B cell (primary cell): ENCODE results near the gene IPO8.

Source experiments
- EZH2 ChIP-seq: IDR thresholded peaks from 2 replicates; pipeline ENCODE4 v1.6.1; 2012; ENCODE audit warnings: borderline replicate concordance, low read depth, mild to moderate bottlenecking, moderate library complexity, low read length; ENCODE audit not compliant: insufficient read depth, poor library complexity, severe bottlenecking
- TF ChIP-seq, protein P1 (sequence below): fragments of 200-600 bp; IDR thresholded peaks from one replicate; pipeline ENCODE4 v1.8.0; 2022; ENCODE audit warnings: antibody characterized with exemption, mild to moderate bottlenecking

DNA sequence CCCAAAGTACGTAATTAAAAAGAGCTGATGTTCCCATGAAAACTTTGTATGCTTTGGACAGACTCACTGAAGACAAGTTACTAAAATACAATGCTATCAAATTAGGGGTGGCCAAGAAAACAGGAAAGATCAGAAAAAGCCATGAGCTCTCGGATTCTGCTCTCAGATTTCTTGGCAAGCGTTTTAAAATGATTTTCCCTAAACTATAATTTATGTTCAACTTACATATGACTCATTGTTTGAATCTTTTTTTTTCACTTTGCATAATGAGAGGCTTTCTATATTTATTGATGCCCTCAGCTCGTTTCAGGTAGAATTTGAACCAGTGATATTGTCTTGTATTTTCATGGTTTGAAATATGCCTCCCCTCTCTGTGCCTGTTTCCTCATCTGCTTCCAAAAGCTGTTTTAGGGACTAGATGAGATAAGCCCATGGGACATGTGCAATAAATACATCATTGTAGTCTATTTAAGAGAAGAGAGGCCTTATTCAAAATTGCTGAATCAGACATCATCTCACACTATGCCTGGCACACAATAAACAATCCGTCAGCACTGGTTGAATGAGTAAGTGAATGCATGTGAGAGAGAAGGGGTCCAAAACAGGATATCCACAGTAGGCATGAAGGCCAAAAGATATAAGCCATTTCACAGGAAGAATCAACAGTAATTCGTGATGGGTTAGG lies 4.7 kb upstream of the IPO8 start:
- TF ChIP-seq, protein P1, sequence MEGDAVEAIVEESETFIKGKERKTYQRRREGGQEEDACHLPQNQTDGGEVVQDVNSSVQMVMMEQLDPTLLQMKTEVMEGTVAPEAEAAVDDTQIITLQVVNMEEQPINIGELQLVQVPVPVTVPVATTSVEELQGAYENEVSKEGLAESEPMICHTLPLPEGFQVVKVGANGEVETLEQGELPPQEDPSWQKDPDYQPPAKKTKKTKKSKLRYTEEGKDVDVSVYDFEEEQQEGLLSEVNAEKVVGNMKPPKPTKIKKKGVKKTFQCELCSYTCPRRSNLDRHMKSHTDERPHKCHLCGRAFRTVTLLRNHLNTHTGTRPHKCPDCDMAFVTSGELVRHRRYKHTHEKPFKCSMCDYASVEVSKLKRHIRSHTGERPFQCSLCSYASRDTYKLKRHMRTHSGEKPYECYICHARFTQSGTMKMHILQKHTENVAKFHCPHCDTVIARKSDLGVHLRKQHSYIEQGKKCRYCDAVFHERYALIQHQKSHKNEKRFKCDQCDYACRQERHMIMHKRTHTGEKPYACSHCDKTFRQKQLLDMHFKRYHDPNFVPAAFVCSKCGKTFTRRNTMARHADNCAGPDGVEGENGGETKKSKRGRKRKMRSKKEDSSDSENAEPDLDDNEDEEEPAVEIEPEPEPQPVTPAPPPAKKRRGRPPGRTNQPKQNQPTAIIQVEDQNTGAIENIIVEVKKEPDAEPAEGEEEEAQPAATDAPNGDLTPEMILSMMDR, result no peak
- no peak for TF ChIP-seq EZH2
